H9 (cell line): ENCODE measurements around the gene LARP7. TPM values are rescaled to one million over a fixed set of nuclear protein-coding genes. Genes with fewer than 3 reads are reported as not detected.

ENCODE experiments used
- DNase-seq: peaks from one replicate; pipeline ENCODE4 v3.0.0-alpha.2; 2017
- H2AFZ ChIP-seq: one replicate; pipeline ENCODE4 v1.6.1; 2013; ENCODE audit warnings: mild to moderate bottlenecking, low read length, control low read depth, moderate library complexity
- H2AK5ac ChIP-seq: 2 replicates; pipeline ENCODE4 v1.6.1; 2013; ENCODE audit warnings: low read length, control low read depth, mixed read lengths; ENCODE audit not compliant: insufficient read length
- H2BK120ac ChIP-seq: one replicate; pipeline ENCODE4 v1.6.1; 2013; ENCODE audit warnings: low read depth, mild to moderate bottlenecking, low read length, control low read depth, inconsistent platforms; ENCODE audit not compliant: poor library complexity, severe bottlenecking
- H2BK12ac ChIP-seq: 2 replicates; pipeline ENCODE4 v1.6.1; 2013; ENCODE audit warnings: low read length, control low read depth, mixed read lengths, low read depth; ENCODE audit not compliant: insufficient read length
- H2BK15ac ChIP-seq: 2 replicates; pipeline ENCODE4 v1.6.1; 2013; ENCODE audit warnings: low read depth, low read length, control low read depth
- H2BK20ac ChIP-seq: one replicate; pipeline ENCODE4 v1.6.1; 2013; ENCODE audit warnings: low read depth, mild to moderate bottlenecking, low read length, control low read depth, inconsistent platforms; ENCODE audit not compliant: poor library complexity, severe bottlenecking
- H2BK5ac ChIP-seq: 2 replicates; pipeline ENCODE4 v1.6.1; 2013; ENCODE audit warnings: low read length, control low read depth, mixed read lengths; ENCODE audit not compliant: insufficient read length
- H3K14ac ChIP-seq: 2 replicates; pipeline ENCODE4 v1.6.1; 2013; ENCODE audit warnings: low read length, control low read depth; ENCODE audit not compliant: insufficient read depth
- H3K18ac ChIP-seq: 2 replicates; pipeline ENCODE4 v1.6.1; 2013; ENCODE audit warnings: low read depth, mild to moderate bottlenecking, mixed read lengths, low read length, control low read depth; ENCODE audit not compliant: insufficient read length
- H3K23ac ChIP-seq: 2 replicates; pipeline ENCODE4 v1.6.1; 2013; ENCODE audit warnings: low read length, control low read depth, mixed read lengths, low read depth; ENCODE audit not compliant: insufficient read length
- H3K23me2 ChIP-seq: 2 replicates; pipeline ENCODE4 v1.6.1; 2013; ENCODE audit warnings: low read depth, mild to moderate bottlenecking, mixed read lengths, low read length, control low read depth; ENCODE audit not compliant: insufficient read length, poor library complexity, severe bottlenecking
- H3K27ac ChIP-seq: 2 replicates; pipeline ENCODE4 v1.5.1; 2013; ENCODE audit warnings: low read length, control low read depth, mixed read lengths, low read depth; ENCODE audit not compliant: insufficient read length
- H3K27me3 ChIP-seq: 2 replicates; pipeline ENCODE4 v1.6.1; 2013; ENCODE audit warnings: low read length, control low read depth, inconsistent platforms; ENCODE audit not compliant: insufficient read depth
- H3K4ac ChIP-seq: 2 replicates; pipeline ENCODE4 v1.6.1; 2013; ENCODE audit warnings: low read depth, mild to moderate bottlenecking, control low read depth, inconsistent platforms, low read length, moderate library complexity
- H3K4me1 ChIP-seq: 2 replicates; pipeline ENCODE4 v1.6.1; 2013; ENCODE audit warnings: low read length, control low read depth, inconsistent platforms; ENCODE audit not compliant: insufficient read depth
- H3K4me2 ChIP-seq: 2 replicates; pipeline ENCODE4 v1.6.1; 2013; ENCODE audit warnings: low read length, control low read depth, mixed read lengths; ENCODE audit not compliant: insufficient read length, insufficient read depth
- H3K56ac ChIP-seq: 2 replicates; pipeline ENCODE4 v1.6.1; 2013; ENCODE audit warnings: low read depth, mild to moderate bottlenecking, mixed read lengths, low read length, control low read depth; ENCODE audit not compliant: insufficient read length
- H3K79me1 ChIP-seq: 2 replicates; pipeline ENCODE4 v1.6.1; 2013; ENCODE audit warnings: low read depth, mild to moderate bottlenecking, moderate library complexity, low read length, control low read depth, inconsistent platforms; ENCODE audit not compliant: insufficient read depth, poor library complexity, severe bottlenecking
- H3K79me2 ChIP-seq: 2 replicates; pipeline ENCODE4 v1.6.1; 2013; ENCODE audit warnings: low read length, control low read depth, inconsistent platforms; ENCODE audit not compliant: insufficient read depth
- H3K9ac ChIP-seq: 2 replicates; pipeline ENCODE4 v1.6.1; 2013; ENCODE audit warnings: low read length, control low read depth, mixed read lengths; ENCODE audit not compliant: insufficient read length; ENCODE audit errors: extremely low read depth
- H3K9me3 ChIP-seq: one replicate; pipeline ENCODE4 v1.6.1; 2013; ENCODE audit warnings: low read depth, low read length, inconsistent platforms; ENCODE audit not compliant: control insufficient read depth
- H3T11ph ChIP-seq: one replicate; pipeline ENCODE4 v1.6.1; 2013; ENCODE audit warnings: mild to moderate bottlenecking, low read length, control low read depth, inconsistent platforms
- H4K20me1 ChIP-seq: one replicate; pipeline ENCODE4 v1.6.1; 2013; ENCODE audit not compliant: control insufficient read depth, insufficient read length, insufficient read depth
- H4K5ac ChIP-seq: 2 replicates; pipeline ENCODE4 v1.6.1; 2013; ENCODE audit warnings: low read depth, mild to moderate bottlenecking, mixed read lengths, low read length, control low read depth; ENCODE audit not compliant: insufficient read length
- H4K8ac ChIP-seq: replicated peaks from 2 replicates; pipeline ENCODE4 v1.6.1; 2013; ENCODE audit warnings: low read length, control low read depth, mixed read lengths, low read depth; ENCODE audit not compliant: insufficient read length
- H4K91ac ChIP-seq: 2 replicates; pipeline ENCODE4 v1.6.1; 2013; ENCODE audit warnings: low read depth, mild to moderate bottlenecking, moderate library complexity, mixed read lengths, low read length, control low read depth; ENCODE audit not compliant: insufficient read length
- H3K27ac Mint-ChIP-seq, 3 experiments: 2 replicates in 2 of 3; 3 replicates in 1 of 3; pipeline ENCODE4 v1.8.0; 2020 to 2021; ENCODE audit warnings: mixed read lengths in 3 of 3, mild to moderate bottlenecking in 1 of 3, moderate library complexity in 1 of 3
- H3K27me3 Mint-ChIP-seq: 2 replicates; pipeline ENCODE4 v1.8.0; 2021; ENCODE audit warnings: low read depth, mild to moderate bottlenecking, moderate library complexity, mixed read lengths
- H3K36me3 Mint-ChIP-seq, 3 experiments: 2 replicates in 2 of 3; 3 replicates in 1 of 3; pipeline ENCODE4 v1.8.0; 2020 to 2021; ENCODE audit warnings: low read depth in 3 of 3, mixed read lengths in 3 of 3; ENCODE audit not compliant: insufficient read depth in 1 of 3
- H3K4me1 Mint-ChIP-seq, 2 experiments: 2 replicates each; pipeline ENCODE4 v1.8.0; 2020; ENCODE audit warnings: mixed read lengths in 2 of 2
- H3K4me3 Mint-ChIP-seq, 2 experiments: 2 replicates in 1 of 2; 3 replicates in 1 of 2; pipeline ENCODE4 v1.8.0; 2020 to 2021; ENCODE audit warnings: mild to moderate bottlenecking in 2 of 2, mixed read lengths in 2 of 2, moderate library complexity in 1 of 2
- H3K9me3 Mint-ChIP-seq, 2 experiments: 2 replicates in 1 of 2; 3 replicates in 1 of 2; pipeline ENCODE4 v1.8.0; 2020; ENCODE audit warnings: mild to moderate bottlenecking in 2 of 2, mixed read lengths in 2 of 2, moderate library complexity in 1 of 2
- WGBS: extraction: QIAGEN DNeasy Blood & Tissue Kit; methylation state at CpG from one replicate; pipeline ENCODE4 v1.1.7; 2013; ENCODE audit warnings: missing lambda C conversion rate, low lambda C conversion rate, mixed read lengths; ENCODE audit not compliant: insufficient read length; ENCODE audit errors: extremely low coverage; 5-methylcytosine and 5-hydroxymethylcytosine counted together
- total RNA-seq: library from RNA; stranded (reverse); gene quantifications from 2 replicates; pipeline ENCODE4 v1.2.1, GENCODE V29; 2021
- TF ChIP-seq, protein P1 (sequence below): fragments of 200-600 bp; sonication (generic); conservative IDR thresholded peaks from 3 replicates; pipeline ENCODE4 v1.8.0; 2021; ENCODE audit warnings: antibody characterized with exemption, mild to moderate bottlenecking

Gene LARP7
- total RNA-seq, 1 experiment from 2014 or later: 37.0 TPM

DNA sequence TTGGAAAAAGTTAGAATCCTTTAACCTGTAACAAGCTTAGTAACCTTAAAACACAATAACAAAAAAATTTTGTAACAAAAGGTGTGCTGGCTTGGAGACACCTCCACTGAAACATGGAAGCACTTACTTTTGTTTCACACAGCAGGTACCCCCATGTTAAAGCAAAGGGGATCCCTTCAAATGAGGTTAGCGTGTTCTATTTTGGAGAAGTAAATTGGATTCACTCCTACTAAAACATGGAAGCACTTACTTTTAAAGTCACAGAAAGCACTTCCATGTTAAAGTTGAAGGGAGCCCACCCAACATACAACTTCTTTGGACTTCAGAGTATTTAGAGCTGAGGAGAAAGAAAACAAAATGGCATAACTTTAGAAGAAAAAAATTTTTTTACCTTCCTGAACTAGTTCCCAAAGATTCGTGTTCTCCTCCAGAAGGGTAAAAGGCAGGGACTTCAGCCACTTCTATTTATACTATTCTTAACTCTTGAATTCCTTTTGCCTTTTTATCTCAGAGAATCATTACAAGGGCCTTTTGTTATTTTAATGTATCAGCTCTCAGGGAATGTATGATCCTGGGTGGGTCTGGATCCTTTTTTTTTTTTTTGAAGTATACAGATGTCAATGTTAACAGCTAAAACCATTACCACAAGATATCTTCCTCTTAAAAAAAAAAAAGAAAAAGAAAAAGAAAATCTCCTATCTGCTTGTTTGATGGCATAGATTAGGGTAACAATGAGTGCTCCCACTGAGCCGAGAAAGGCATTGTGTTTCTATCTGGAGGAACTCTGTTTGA lies 11.5 kb downstream of the LARP7 start:
- H3K18ac ChIP-seq: peak overlapping the region; percentile 68
- H2BK120ac ChIP-seq: no peak overlapping the region
- peak overlapping the region; percentile 99 for H3K9ac ChIP-seq
- peak overlapping the region; percentile 99 for H3K56ac ChIP-seq
- H2BK20ac ChIP-seq: no peak overlapping the region
- no peak overlapping the region for H2AFZ ChIP-seq
- no CpG with 5 or more reads among the region's 3 CpGs for WGBS
- Mint-ChIP-seq H3K27ac (peak overlapping the region; percentile 93 to 100 (median 99)), H3K36me3 (peaks cover 30 to 41% (median 33%) of the 10 kb centered on the region in 3 experiments), H3K27me3 (peaks cover 9% of the 10 kb centered on the region), H3K9me3 (peaks cover 9 to 19% of the 10 kb centered on the region in 2 experiments; a peak in 4 of 5 replicates), H3K4me1 (peaks cover 34 to 38% of the 10 kb centered on the region in 2 experiments), H3K4me3 (peak overlapping the region; percentile 93 to 97)
- H3K4me1 ChIP-seq: no peaks in the 10 kb centered on the region; the same call in 1 of the 2 replicates
- no peak overlapping the region for H2AK5ac ChIP-seq
- H3K27me3 ChIP-seq: no peaks in the 10 kb centered on the region
- no peak overlapping the region for H4K91ac ChIP-seq
- peak overlapping the region; percentile 100 for H3K27ac ChIP-seq
- peak; percentile 72 for DNase-seq
- H3T11ph ChIP-seq: no peak overlapping the region
- H3K14ac ChIP-seq: peak overlapping the region; percentile 17; the same call in 1 of the 2 replicates
- no peak overlapping the region for H4K8ac ChIP-seq
- no peaks in the 10 kb centered on the region for H3K9me3 ChIP-seq
- TF ChIP-seq, protein P1, sequence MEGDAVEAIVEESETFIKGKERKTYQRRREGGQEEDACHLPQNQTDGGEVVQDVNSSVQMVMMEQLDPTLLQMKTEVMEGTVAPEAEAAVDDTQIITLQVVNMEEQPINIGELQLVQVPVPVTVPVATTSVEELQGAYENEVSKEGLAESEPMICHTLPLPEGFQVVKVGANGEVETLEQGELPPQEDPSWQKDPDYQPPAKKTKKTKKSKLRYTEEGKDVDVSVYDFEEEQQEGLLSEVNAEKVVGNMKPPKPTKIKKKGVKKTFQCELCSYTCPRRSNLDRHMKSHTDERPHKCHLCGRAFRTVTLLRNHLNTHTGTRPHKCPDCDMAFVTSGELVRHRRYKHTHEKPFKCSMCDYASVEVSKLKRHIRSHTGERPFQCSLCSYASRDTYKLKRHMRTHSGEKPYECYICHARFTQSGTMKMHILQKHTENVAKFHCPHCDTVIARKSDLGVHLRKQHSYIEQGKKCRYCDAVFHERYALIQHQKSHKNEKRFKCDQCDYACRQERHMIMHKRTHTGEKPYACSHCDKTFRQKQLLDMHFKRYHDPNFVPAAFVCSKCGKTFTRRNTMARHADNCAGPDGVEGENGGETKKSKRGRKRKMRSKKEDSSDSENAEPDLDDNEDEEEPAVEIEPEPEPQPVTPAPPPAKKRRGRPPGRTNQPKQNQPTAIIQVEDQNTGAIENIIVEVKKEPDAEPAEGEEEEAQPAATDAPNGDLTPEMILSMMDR: no peak
- H3K4me2 ChIP-seq: peak overlapping the region; percentile 61
- no peak overlapping the region for H4K5ac ChIP-seq
- H3K4ac ChIP-seq: no peak overlapping the region; the same call in 1 of the 2 replicates
- no peak overlapping the region for H3K23ac ChIP-seq
- no peaks in the 10 kb centered on the region; the same call in 1 of the 2 replicates for H3K79me2 ChIP-seq
- H2BK5ac ChIP-seq: peak overlapping the region; percentile 70
- no peaks in the 10 kb centered on the region for H4K20me1 ChIP-seq
- H3K79me1 ChIP-seq: no peaks in the 10 kb centered on the region
- H3K23me2 ChIP-seq: no peaks in the 10 kb centered on the region
- H2BK12ac ChIP-seq: no peak overlapping the region
- no peak overlapping the region for H2BK15ac ChIP-seq
